HG02870 (cell line): Measurements from ENCODE around the gene MMP23B.
"Not testable (repeated sequence)": the region's sequence is repeated elsewhere in the genome, so short reads cannot be mapped to it uniquely, and the experiment has no call there.

Source experiments
- ATAC-seq: cut with Tn5 transposase; IDR thresholded peaks from one replicate; pipeline ENCODE4 v1.9.1; 2021; ENCODE audit warnings: mild to moderate bottlenecking, moderate library complexity; ENCODE audit not compliant: unreplicated experiment

MMP23B gene

GRCh38 chr1:1629430-1630190 is 2.4 kb upstream of the MMP23B start:
- no peak for ATAC-seq

GRCh38 chr1:1630191-1630964 is 1.6 kb upstream of the MMP23B start:
- ATAC-seq: peak; percentile 69

GRCh38 chr1:1630965-1631781 is 800 bp upstream of the MMP23B start:
- no peak for ATAC-seq

- ATAC-seq: not testable (repeated sequence)
These were observed 1.4 kb downstream of the MMP23B start for GRCh38 chr1:1633409-1633808.

GRCh38 chr1:1634613-1635012 is 2.6 kb downstream of the MMP23B start:
- not testable (repeated sequence) for ATAC-seq

GRCh38 chr1:1636621-1637478 is 4.9 kb downstream of the MMP23B start:
- not testable (repeated sequence) for ATAC-seq

- ATAC-seq: not testable (repeated sequence)
These were observed 5.5 kb downstream of the MMP23B start for GRCh38 chr1:1637479-1637875.

GRCh38 chr1:1638528-1638927 is 6.6 kb downstream of the MMP23B start:
- ATAC-seq: not testable (repeated sequence)

GRCh38 chr1:1639368-1639767 is 7.4 kb downstream of the MMP23B start:
- ATAC-seq: not testable (repeated sequence)

GRCh38 chr1:1640081-1640480 is 8.1 kb downstream of the MMP23B start:
- not testable (repeated sequence) for ATAC-seq

GRCh38 chr1:1640711-1641461 is 8.9 kb downstream of the MMP23B start:
- ATAC-seq: not testable (repeated sequence)

GRCh38 chr1:1646326-1646725 is 14.4 kb downstream of the MMP23B start:
- ATAC-seq: not testable (repeated sequence)

GRCh38 chr1:1647567-1648241 is 15.7 kb downstream of the MMP23B start:
- not testable (repeated sequence) for ATAC-seq

- ATAC-seq: not testable (repeated sequence)
These were observed 16.3 kb downstream of the MMP23B start for GRCh38 chr1:1648265-1648664.

- peak; percentile 81 for ATAC-seq
These were observed 26.9 kb downstream of the MMP23B start, which contains the start of gene CDK11B for GRCh38 chr1:1658583-1659549. CDK11B (minus strand) TSS chr1:1659004; CDS start chr1:1657485, 1,519 bp downstream.

GRCh38 chr1:1662392-1662791 is 30.4 kb downstream of the MMP23B start:
- not testable (repeated sequence) for ATAC-seq

GRCh38 chr1:1662830-1663560 is 31.0 kb downstream of the MMP23B start:
- ATAC-seq: not testable (repeated sequence)
